Measurements from ENCODE around the gene TGFBR1. TPM values are rescaled to one million over a fixed set of nuclear protein-coding genes. Genes with fewer than 3 reads are reported as not detected.

Gene TGFBR1
- total and polyA plus RNA-seq, 2 donors (not counting 3 experiments of a cell fraction or from before 2014, with no cell fraction given) = 5.8 to 18.6 TPM

DNA sequence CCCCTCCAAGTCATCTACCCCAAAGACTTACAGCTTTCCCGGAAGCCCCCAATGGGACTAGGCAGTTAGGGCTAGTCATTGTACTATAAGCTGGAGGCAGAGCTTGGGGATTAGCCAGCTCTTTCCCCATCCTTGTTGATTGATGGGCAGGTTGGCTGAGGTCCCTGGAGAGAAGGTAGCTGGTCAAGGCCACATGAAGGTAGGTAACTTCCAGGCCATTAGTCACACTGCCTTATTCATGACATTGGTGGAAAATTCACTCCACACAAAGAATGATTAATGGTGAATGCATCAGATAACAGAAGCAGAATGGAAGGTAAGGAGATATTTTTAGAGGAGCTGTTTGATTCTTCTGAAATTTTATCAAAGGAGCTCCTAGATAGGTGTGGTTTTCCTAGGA is 49.5 kb upstream of the TGFBR1 start:
- Histone ChIP-seq H3K4me1 (ENCODE audit: control insufficient read depth, extremely low read depth, insufficient read depth, low read length) (no peaks in the 10 kb centered on the region), H3K36me3 (ENCODE audit: control insufficient read depth in 2 of 2, extremely low read depth in 1 of 2, insufficient read depth in 2 of 2, low read length in 2 of 2) (no peaks in the 10 kb centered on the region), H3K79me2 (ENCODE audit: control insufficient read depth, insufficient read depth, low read length) (no peaks in the 10 kb centered on the region), H2AFZ (ENCODE audit: low read depth, low read length) (no peak overlapping the region), H3K9me1 (replicated peaks; ENCODE audit: control insufficient read depth, extremely low read depth, insufficient read depth, low read length) (no peaks in the 10 kb centered on the region), H4K20me1 (replicated peaks; ENCODE audit: control insufficient read depth, extremely low read depth, insufficient read depth, low read length) (no peaks in the 10 kb centered on the region), H3K4me2 (ENCODE audit: insufficient read depth, low read length) (no peak overlapping the region), H3K4me3 (replicated peaks in 1 of 3; ENCODE audit: insufficient read depth in 1 of 3, low read depth in 1 of 3, low read length in 3 of 3) (no peak overlapping the region), H3K27me3 (ENCODE audit: control insufficient read depth in 2 of 2, insufficient read depth in 2 of 2, low read length in 2 of 2) (peaks cover 0 to 2% of the 10 kb centered on the region in 2 experiments), H3K27ac (ENCODE audit: insufficient read depth, low read depth, low read length) (no peak overlapping the region), H3K9me3 (replicated peaks; ENCODE audit: control insufficient read depth, insufficient read depth, low read length) (no peaks in the 10 kb centered on the region), H3K9ac (replicated peaks; ENCODE audit: extremely low read depth, insufficient read depth, low read length) (no peak overlapping the region)
- intact Hi-C loops (cut with micrococcal nuclease) = no loop called here
- ChIA-PET POLR2A (no interaction called here), CTCF (interaction anchor here (0.6 to 0.9 kb wide), 2 partner anchors 11 to 16 kb away, joined by 3 read pairs; no protein-coding TSS in a partner anchor)
- no peak for FAIRE-seq
- dilution Hi-C loops (cut with MboI; ENCODE audit: extremely low pct_ligation_motif_present, low sequenced_read_pairs) = no loop called here
- no TSS peak for BruUV-seq (replicated peaks)
- TF ChIP-seq, protein P1, sequence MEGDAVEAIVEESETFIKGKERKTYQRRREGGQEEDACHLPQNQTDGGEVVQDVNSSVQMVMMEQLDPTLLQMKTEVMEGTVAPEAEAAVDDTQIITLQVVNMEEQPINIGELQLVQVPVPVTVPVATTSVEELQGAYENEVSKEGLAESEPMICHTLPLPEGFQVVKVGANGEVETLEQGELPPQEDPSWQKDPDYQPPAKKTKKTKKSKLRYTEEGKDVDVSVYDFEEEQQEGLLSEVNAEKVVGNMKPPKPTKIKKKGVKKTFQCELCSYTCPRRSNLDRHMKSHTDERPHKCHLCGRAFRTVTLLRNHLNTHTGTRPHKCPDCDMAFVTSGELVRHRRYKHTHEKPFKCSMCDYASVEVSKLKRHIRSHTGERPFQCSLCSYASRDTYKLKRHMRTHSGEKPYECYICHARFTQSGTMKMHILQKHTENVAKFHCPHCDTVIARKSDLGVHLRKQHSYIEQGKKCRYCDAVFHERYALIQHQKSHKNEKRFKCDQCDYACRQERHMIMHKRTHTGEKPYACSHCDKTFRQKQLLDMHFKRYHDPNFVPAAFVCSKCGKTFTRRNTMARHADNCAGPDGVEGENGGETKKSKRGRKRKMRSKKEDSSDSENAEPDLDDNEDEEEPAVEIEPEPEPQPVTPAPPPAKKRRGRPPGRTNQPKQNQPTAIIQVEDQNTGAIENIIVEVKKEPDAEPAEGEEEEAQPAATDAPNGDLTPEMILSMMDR (IDR thresholded peaks at IDR 0.05; ENCODE audit: extremely low read depth in 1 of 2, insufficient read depth in 1 of 2, low read depth in 1 of 2, low read length in 2 of 2) = no peak
- TF ChIP-seq POLR2AphosphoS5 (IDR thresholded peaks at IDR 0.05; ENCODE audit: insufficient read depth, low read depth, low read length) (no peak), POLR2A (IDR thresholded peaks at IDR 0.05; ENCODE audit: low read depth, low read length) (no peak), MYC (IDR thresholded peaks at IDR 0.05; ENCODE audit: low read depth, low read length) (no peak), FOS (IDR thresholded peaks at IDR 0.05; ENCODE audit: borderline replicate concordance, insufficient read depth, low read length) (no peak), GATA2 (IDR thresholded peaks at IDR 0.05; ENCODE audit: insufficient read depth, insufficient read length, low read depth, low read length) (no peak), JUN (IDR thresholded peaks at IDR 0.05; ENCODE audit: borderline replicate concordance, insufficient read depth, insufficient read length, low read depth) (no peak), EZH2 (IDR thresholded peaks at IDR 0.05; ENCODE audit: borderline replicate concordance, low read depth, low read length, severe bottlenecking) (no peak)
- TF ChIP-seq, protein P2, sequence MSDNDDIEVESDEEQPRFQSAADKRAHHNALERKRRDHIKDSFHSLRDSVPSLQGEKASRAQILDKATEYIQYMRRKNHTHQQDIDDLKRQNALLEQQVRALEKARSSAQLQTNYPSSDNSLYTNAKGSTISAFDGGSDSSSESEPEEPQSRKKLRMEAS (IDR thresholded peaks at IDR 0.05; ENCODE audit: insufficient read depth, insufficient read length) = no peak
- no peak for DNase-seq (ENCODE audit: low read depth, low spot score)
